Loucy (cell line): ENCODE data around the gene C14orf180.
"Not testable (repeated sequence)": the region's sequence is repeated elsewhere in the genome, so short reads cannot be mapped to it uniquely, and the experiment has no call there.

Experiments used
- H2AFZ ChIP-seq: fragments of 200-600 bp; sonication (generic); 2 replicates; pipeline ENCODE4 v1.6.0; 2016; ENCODE audit warnings: antibody characterized with exemption, mild to moderate bottlenecking, low read length, moderate library complexity
- H3F3A ChIP-seq: fragments of 200-600 bp; 2 replicates; pipeline ENCODE4 v1.6.0; 2016; ENCODE audit warnings: antibody characterized with exemption, low read depth, mild to moderate bottlenecking
- H3K27me3 ChIP-seq: fragments of 200-600 bp; sonication (generic); 2 replicates; pipeline ENCODE4 v1.6.1; 2014; ENCODE audit warnings: low read length, mild to moderate bottlenecking; ENCODE audit not compliant: insufficient read depth, poor library complexity, severe bottlenecking
- H3K36me3 ChIP-seq: fragments of 200-600 bp; sonication (generic); 2 replicates; pipeline ENCODE4 v1.6.1; 2016; ENCODE audit warnings: low read length; ENCODE audit not compliant: insufficient read depth
- H3K4me1 ChIP-seq: fragments of 200-600 bp; sonication (generic); 2 replicates; pipeline ENCODE4 v1.5.1; 2014; ENCODE audit warnings: low read length, mild to moderate bottlenecking; ENCODE audit not compliant: insufficient read depth, poor library complexity, severe bottlenecking
- H3K4me2 ChIP-seq: fragments of 200-600 bp; sonication (generic); 2 replicates; pipeline ENCODE4 v1.6.0; 2014; ENCODE audit warnings: antibody characterized with exemption, low read length, low read depth, mild to moderate bottlenecking; ENCODE audit not compliant: poor library complexity, severe bottlenecking
- H3K4me3 ChIP-seq: fragments of 200-600 bp; sonication (generic); 2 replicates; pipeline ENCODE4 v1.5.1; 2014; ENCODE audit warnings: low read length, mild to moderate bottlenecking, mixed read lengths; ENCODE audit not compliant: poor library complexity, severe bottlenecking
- H3K79me2 ChIP-seq: fragments of 200-600 bp; sonication (generic); 2 replicates; pipeline ENCODE4 v1.6.1; 2014; ENCODE audit warnings: low read length; ENCODE audit not compliant: insufficient read depth
- H3K9ac ChIP-seq: fragments of 200-600 bp; sonication (generic); 2 replicates; pipeline ENCODE4 v1.6.0; 2014; ENCODE audit warnings: mild to moderate bottlenecking, low read depth, low read length, moderate library complexity; ENCODE audit not compliant: poor library complexity, severe bottlenecking
- H3K9me2 ChIP-seq: fragments of 200-600 bp; sonication (generic); replicated peaks from 2 replicates; pipeline ENCODE4 v1.6.1; 2016; ENCODE audit warnings: low read depth, low read length, mixed read lengths
- H3K9me3 ChIP-seq: fragments of 200-600 bp; sonication (generic); 2 replicates; pipeline ENCODE4 v1.6.1; 2014; ENCODE audit warnings: mild to moderate bottlenecking, antibody characterized with exemption, low read length, low read depth; ENCODE audit not compliant: insufficient read depth
- H4K20me1 ChIP-seq: fragments of 200-600 bp; sonication (generic); 2 replicates; pipeline ENCODE4 v1.6.0; 2014; ENCODE audit warnings: antibody characterized with exemption, low read length, mild to moderate bottlenecking; ENCODE audit not compliant: insufficient read depth, poor library complexity, severe bottlenecking
- EZH2phosphoT487 ChIP-seq: fragments of 200-600 bp; IDR thresholded peaks from 2 replicates; pipeline ENCODE4 v1.6.1; 2018; ENCODE audit warnings: antibody characterized with exemption, mild to moderate bottlenecking, moderate library complexity, borderline replicate concordance
- TF ChIP-seq, protein P1 (sequence below): fragments of 200-600 bp; sonication (generic); conservative IDR thresholded peaks from 2 replicates; pipeline ENCODE4 v1.5.1; 2014; ENCODE audit warnings: mild to moderate bottlenecking, antibody characterized with exemption, low read length

The C14orf180 gene

GRCh38 chr14:104577847-104578301, 1.7 kb upstream of the C14orf180 start:
- Histone ChIP-seq H3K4me2 (no peak overlapping the region), H3F3A (no peaks in the 10 kb centered on the region), H4K20me1 (no peaks in the 10 kb centered on the region), H2AFZ (no peak overlapping the region), H3K79me2 (no peaks in the 10 kb centered on the region), H3K9me2 (no peaks in the 10 kb centered on the region), H3K27me3 (no peaks in the 10 kb centered on the region), H3K9ac (no peak overlapping the region), H3K9me3 (no peaks in the 10 kb centered on the region), H3K4me1 (no peaks in the 10 kb centered on the region), H3K4me3 (no peak overlapping the region), H3K36me3 (no peaks in the 10 kb centered on the region)
- TF ChIP-seq, protein P1, sequence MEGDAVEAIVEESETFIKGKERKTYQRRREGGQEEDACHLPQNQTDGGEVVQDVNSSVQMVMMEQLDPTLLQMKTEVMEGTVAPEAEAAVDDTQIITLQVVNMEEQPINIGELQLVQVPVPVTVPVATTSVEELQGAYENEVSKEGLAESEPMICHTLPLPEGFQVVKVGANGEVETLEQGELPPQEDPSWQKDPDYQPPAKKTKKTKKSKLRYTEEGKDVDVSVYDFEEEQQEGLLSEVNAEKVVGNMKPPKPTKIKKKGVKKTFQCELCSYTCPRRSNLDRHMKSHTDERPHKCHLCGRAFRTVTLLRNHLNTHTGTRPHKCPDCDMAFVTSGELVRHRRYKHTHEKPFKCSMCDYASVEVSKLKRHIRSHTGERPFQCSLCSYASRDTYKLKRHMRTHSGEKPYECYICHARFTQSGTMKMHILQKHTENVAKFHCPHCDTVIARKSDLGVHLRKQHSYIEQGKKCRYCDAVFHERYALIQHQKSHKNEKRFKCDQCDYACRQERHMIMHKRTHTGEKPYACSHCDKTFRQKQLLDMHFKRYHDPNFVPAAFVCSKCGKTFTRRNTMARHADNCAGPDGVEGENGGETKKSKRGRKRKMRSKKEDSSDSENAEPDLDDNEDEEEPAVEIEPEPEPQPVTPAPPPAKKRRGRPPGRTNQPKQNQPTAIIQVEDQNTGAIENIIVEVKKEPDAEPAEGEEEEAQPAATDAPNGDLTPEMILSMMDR, result no peak
- TF ChIP-seq EZH2phosphoT487, result no peak

DNA sequence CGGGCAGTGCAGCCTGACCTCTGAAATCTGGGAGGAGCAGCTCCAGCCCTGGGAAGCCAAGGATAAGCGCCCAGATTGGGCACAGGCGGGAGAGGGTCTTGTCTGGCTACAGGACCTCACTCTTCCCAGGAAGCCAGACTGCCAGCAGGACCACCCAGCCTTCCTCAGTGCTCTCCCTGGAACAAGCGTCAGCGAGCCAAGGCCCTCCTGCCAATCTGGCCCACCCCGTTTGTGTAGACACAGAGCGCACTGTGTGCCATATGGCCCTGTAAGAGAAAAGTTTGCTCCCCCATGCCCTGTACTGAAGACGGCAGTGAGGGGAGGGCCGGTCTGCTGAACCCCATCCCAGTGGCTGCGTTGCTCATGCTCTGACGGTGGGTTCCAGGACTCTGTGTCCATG, 1.2 kb upstream of the C14orf180 start:
- Histone ChIP-seq H4K20me1 (no peaks in the 10 kb centered on the region), H3K36me3 (no peaks in the 10 kb centered on the region), H3K9me3 (no peaks in the 10 kb centered on the region), H3K4me1 (no peaks in the 10 kb centered on the region), H3K27me3 (no peaks in the 10 kb centered on the region), H3K4me2 (no peak overlapping the region), H3K9me2 (no peaks in the 10 kb centered on the region), H3K9ac (no peak overlapping the region), H3F3A (no peaks in the 10 kb centered on the region), H3K4me3 (no peak overlapping the region), H2AFZ (no peak overlapping the region), H3K79me2 (no peaks in the 10 kb centered on the region)
- TF ChIP-seq, protein P1, result no peak
- no peak for TF ChIP-seq EZH2phosphoT487

GRCh38 chr14:104579939-104580338, 375 bp downstream of the C14orf180 start:
- H3K9me2 ChIP-seq, H2AFZ ChIP-seq, H3K4me3 ChIP-seq, H3F3A ChIP-seq, H3K4me1 ChIP-seq, H4K20me1 ChIP-seq, H3K9me3 ChIP-seq, H3K79me2 ChIP-seq, H3K9ac ChIP-seq, H3K27me3 ChIP-seq, H3K36me3 ChIP-seq, H3K4me2 ChIP-seq: not testable (repeated sequence)

DNA sequence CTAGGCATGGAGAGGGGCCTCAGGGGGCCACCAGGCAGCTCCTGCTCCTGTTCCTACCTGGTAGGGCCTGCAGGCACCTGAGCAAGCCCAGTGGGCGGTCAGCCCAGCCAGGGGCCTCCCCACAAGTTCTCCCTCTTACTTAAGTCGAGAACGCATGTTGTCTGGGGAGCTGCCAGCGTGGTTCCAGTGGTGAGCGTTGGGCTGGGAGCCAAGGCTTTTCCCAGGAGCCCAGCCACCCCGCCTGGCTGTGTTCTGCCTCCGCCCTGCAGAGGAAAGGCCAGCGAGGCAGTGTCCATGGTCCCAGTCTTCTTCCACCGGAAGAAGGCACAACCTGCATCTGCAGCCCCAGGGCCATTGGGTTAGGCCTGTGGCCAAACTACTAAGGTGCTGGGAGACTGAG, 1.4 kb downstream of the C14orf180 start:
- no peaks in the 10 kb centered on the region for H3K4me1 ChIP-seq
- no peaks in the 10 kb centered on the region for H3K9me3 ChIP-seq
- H3K79me2 ChIP-seq, result no peaks in the 10 kb centered on the region
- TF ChIP-seq, protein P1, result no peak
- TF ChIP-seq EZH2phosphoT487, result no peak
- no peak overlapping the region for H3K9ac ChIP-seq
- H3K4me3 ChIP-seq, result no peak overlapping the region
- H4K20me1 ChIP-seq, result no peaks in the 10 kb centered on the region
- no peak overlapping the region for H3K4me2 ChIP-seq
- no peak overlapping the region for H2AFZ ChIP-seq
- no peaks in the 10 kb centered on the region for H3K36me3 ChIP-seq
- no peaks in the 10 kb centered on the region for H3K9me2 ChIP-seq
- no peaks in the 10 kb centered on the region for H3F3A ChIP-seq
- H3K27me3 ChIP-seq, result no peaks in the 10 kb centered on the region
